Testis (tissue), 2 donors: Measurements from ENCODE around the gene NDST3.

Experiments
- POLR2A ChIP-seq: fragments of 450-650 bp; IDR thresholded peaks from one replicate; pipeline ENCODE4 v1.6.1; 2017; ENCODE audit warnings: antibody characterized with exemption, mild to moderate bottlenecking, moderate library complexity
- TF ChIP-seq, protein P1 (sequence below), 3 experiments: fragments of 450-650 bp in 2 of 3; fragments of 200-600 bp in 1 of 3; sonication (generic) in 1 of 3; IDR thresholded peaks; one replicate each; pipeline ENCODE4 v1.5.1; 2016 to 2019; ENCODE audit warnings: antibody characterized with exemption in 3 of 3, mild to moderate bottlenecking in 2 of 3, moderate library complexity in 1 of 3

DNA sequence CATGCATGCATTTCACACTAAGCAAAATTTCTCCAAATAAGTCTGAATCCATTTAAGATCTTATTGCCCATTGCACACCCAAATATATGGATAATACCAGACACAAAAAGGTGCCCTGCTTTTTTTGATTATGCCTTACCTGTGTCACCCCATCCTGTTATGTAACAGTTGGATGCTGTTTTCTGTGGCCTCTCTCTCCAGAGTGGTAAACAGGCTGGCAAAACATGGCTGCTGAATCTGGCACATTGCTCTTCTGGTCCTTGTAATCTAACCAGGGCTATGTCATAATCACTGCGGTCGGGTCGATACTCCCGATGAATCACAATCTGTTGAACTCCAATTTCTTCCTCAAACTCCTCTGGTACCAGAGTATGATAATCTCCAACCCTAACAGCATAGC, 248.4 kb downstream of the NDST3 start:
- TF ChIP-seq, protein P1, sequence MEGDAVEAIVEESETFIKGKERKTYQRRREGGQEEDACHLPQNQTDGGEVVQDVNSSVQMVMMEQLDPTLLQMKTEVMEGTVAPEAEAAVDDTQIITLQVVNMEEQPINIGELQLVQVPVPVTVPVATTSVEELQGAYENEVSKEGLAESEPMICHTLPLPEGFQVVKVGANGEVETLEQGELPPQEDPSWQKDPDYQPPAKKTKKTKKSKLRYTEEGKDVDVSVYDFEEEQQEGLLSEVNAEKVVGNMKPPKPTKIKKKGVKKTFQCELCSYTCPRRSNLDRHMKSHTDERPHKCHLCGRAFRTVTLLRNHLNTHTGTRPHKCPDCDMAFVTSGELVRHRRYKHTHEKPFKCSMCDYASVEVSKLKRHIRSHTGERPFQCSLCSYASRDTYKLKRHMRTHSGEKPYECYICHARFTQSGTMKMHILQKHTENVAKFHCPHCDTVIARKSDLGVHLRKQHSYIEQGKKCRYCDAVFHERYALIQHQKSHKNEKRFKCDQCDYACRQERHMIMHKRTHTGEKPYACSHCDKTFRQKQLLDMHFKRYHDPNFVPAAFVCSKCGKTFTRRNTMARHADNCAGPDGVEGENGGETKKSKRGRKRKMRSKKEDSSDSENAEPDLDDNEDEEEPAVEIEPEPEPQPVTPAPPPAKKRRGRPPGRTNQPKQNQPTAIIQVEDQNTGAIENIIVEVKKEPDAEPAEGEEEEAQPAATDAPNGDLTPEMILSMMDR (IDR thresholded peaks at IDR 0.05): no peak
- no peak for TF ChIP-seq POLR2A
